Pancreas (tissue), 10 donors: ENCODE results near the gene HHATL. TPM values are rescaled to one million over a fixed set of nuclear protein-coding genes. Genes with fewer than 3 reads are reported as not detected.
A peak's percentile ranks its signal among the peaks of the same experiment; 100 is the strongest.

Source experiments
- ATAC-seq, 4 donors: fragments of 200-7000 bp; cut with Tn5 transposase; one replicate each; pipeline versions ENCODE4 v1.8.0 to v1.9.1; 2020; ENCODE audit warnings: mild to moderate bottlenecking in 4 of 4, moderate library complexity in 4 of 4
- DNase-seq, 6 donors: peaks; one replicate each; pipeline ENCODE4 v3.0.0-alpha.2; 2020
- FAIRE-seq: peaks from 2 replicates; lab custom pipeline; 2012; peaks lifted over from hg19 to GRCh38; lab: Jason Lieb, UNC
- H3K27ac ChIP-seq, 4 donors: fragments of 200-600 bp; sonication (generic); 1 replicate in 3 of 4; 2 replicates in 1 of 4; pipeline versions ENCODE4 v1.5.0 to v1.8.0; 2020
- H3K27me3 ChIP-seq, 4 donors: fragments of 200-600 bp; one replicate each; pipeline ENCODE4 v1.8.0; 2021
- H3K36me3 ChIP-seq, 3 donors: fragments of 200-600 bp; sonication (generic) in 1 of 3; one replicate each; pipeline versions ENCODE4 v1.5.0 to v1.8.0; 2020 to 2021
- H3K4me1 ChIP-seq, 3 donors: fragments of 200-600 bp; one replicate each; pipeline ENCODE4 v1.8.0; 2021
- H3K4me3 ChIP-seq, 4 donors: fragments of 200-600 bp; sonication (generic) in 2 of 4; one replicate each; pipeline versions ENCODE4 v1.5.0 to v1.8.0; 2020 to 2021
- H3K9me3 ChIP-seq, 4 donors: fragments of 200-600 bp; one replicate each; pipeline ENCODE4 v1.8.0; 2021
- WGBS, 2 donors: extraction: QIAGEN DNeasy Blood & Tissue Kit; methylation state at CpG; one replicate each; pipeline ENCODE4 v1.1.7; 2013; 5-methylcytosine and 5-hydroxymethylcytosine counted together
- intact Hi-C, 3 donors: fragments of 100-400 bp; cut with DNase I; formaldehyde crosslinking; loops; one replicate each; pipeline versions ENCODE4 v1.11.1 to v1.14.2; 2022
- polyA plus RNA-seq, 2 donors: library from polyadenylated mRNA; stranded (reverse); fragments of 200-250 nt; gene quantifications; one replicate each; pipeline ENCODE4 v1.2.3, GENCODE V29; 2013
- total RNA-seq, 6 donors: library from RNA; stranded (reverse); fragmentation: NEBNext Ultra II Directional in 4 of 6; extraction: Animal tissue kit (Norgen Biotek cat#: 25700) in 4 of 6; gene quantifications; one replicate each; pipeline versions ENCODE4 v1.2.1 to v1.2.4, GENCODE V29; 2021 to 2023
- TF ChIP-seq, protein P1 (sequence below), 4 donors: fragments of 200-600 bp; sonication (generic) in 3 of 4; IDR thresholded peaks; one replicate each; pipeline versions ENCODE4 v1.5.0 to v1.8.0; 2021; ENCODE audit warnings: antibody characterized with exemption in 4 of 4
- donor health status: healthy with polysubstance abuse.
- donor health status: DM: no; HTN: no; CAD: no; lungs with moderate emphysema.
- donor health status: DM: no; HTN: no; CAD: no.
- donor health status: control.
- donor health status: control.
- donor health status: Bipolar disorder and iron deficiency.
- donor health status: DM: yes; HTN: yes; CAD: no.
- donor health status: DM: no; HTN: no; CAD: no.
- donor health status: DM: no; HTN: no; CAD: no.
- donor health status: DM: yes; HTN: yes; CAD: no.

HHATL gene
- total and polyA plus RNA-seq, 8 donors, result 0.42 to 17.8 (median 2.4) TPM; not detected in 1

DNA sequence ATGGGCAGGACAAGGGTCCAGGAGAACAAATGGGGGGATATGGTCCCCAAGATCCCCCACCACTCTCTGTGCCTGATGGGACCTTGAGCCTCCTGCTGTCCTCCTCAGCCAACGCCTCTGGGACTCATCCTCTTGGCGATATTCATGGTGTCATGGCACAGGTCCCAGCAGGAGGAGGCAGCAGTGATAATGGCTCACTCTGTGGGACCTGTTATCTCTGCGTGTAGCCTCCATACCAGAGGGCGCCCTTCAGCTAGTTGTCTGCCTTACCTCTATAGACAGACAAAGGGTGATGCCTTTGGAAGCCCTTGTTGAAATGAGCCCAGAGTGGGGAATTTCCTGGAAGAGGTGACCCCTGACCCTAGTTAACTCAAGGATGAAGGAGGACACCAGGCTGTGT, 41.7 kb downstream of the HHATL start:
- no peak for ATAC-seq
- peaks cover 0 to 5% (median 0%) of the 10 kb centered on the region in 3 donors for H3K36me3 ChIP-seq
- TF ChIP-seq, protein P1, sequence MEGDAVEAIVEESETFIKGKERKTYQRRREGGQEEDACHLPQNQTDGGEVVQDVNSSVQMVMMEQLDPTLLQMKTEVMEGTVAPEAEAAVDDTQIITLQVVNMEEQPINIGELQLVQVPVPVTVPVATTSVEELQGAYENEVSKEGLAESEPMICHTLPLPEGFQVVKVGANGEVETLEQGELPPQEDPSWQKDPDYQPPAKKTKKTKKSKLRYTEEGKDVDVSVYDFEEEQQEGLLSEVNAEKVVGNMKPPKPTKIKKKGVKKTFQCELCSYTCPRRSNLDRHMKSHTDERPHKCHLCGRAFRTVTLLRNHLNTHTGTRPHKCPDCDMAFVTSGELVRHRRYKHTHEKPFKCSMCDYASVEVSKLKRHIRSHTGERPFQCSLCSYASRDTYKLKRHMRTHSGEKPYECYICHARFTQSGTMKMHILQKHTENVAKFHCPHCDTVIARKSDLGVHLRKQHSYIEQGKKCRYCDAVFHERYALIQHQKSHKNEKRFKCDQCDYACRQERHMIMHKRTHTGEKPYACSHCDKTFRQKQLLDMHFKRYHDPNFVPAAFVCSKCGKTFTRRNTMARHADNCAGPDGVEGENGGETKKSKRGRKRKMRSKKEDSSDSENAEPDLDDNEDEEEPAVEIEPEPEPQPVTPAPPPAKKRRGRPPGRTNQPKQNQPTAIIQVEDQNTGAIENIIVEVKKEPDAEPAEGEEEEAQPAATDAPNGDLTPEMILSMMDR (IDR thresholded peaks at IDR 0.05), result no peak
- no peak overlapping the region for H3K4me3 ChIP-seq
- H3K27me3 ChIP-seq, result no peaks in the 10 kb centered on the region
- H3K27ac ChIP-seq, result no peak overlapping the region
- WGBS, 2 donors, result 78 to 81% methylated on average over 4 of the region's 4 CpGs
- H3K4me1 ChIP-seq, result no peaks in the 10 kb centered on the region
- DNase-seq, result peak in 1 of 6 donors; percentile 8
- intact Hi-C loops, result no loop called here
- H3K9me3 ChIP-seq, result no peaks in the 10 kb centered on the region
- FAIRE-seq, result no peak

DNA sequence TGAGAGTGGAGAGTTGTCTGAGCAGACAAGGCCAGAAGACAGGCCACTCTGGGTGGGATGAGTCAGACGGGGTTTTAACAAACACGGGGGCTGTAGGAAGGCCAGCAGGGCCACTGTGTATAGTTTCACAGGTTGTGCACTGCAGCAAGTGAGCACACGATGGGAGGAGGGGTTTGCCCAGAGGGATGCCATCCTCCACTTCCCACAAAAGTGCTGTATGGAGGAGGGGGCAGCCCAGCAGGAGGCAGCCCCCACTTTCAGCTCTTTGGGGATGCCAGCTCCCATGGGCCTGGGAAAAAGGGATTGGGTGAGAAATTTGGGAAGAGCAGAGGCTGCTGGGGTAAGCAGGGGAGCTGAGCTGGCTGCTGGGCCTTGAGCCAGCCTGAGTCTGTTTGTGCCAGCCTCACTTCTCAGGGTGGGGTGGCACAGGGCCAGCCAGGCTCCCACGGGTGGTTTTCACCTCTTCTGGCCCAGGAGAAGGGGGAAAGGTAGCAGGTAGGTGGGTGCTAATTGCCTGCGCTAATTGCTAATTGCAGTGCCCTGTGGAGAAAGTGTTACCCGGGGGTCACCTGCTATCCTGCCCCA, 42.4 kb downstream of the HHATL start:
- H3K27me3 ChIP-seq, result no peaks in the 10 kb centered on the region
- 53 to 57% methylated on average over 6 of the region's 6 CpGs for WGBS, 2 donors
- H3K27ac ChIP-seq, result no peak overlapping the region
- peaks cover 0 to 5% (median 0%) of the 10 kb centered on the region in 3 donors for H3K36me3 ChIP-seq
- no peak for FAIRE-seq
- intact Hi-C loops, result no loop called here
- TF ChIP-seq, protein P1 (IDR thresholded peaks at IDR 0.05), result no peak
- H3K4me1 ChIP-seq, result peaks cover 0 to under 1% (median 0%) of the 10 kb centered on the region in 3 donors
- peak in 1 of 6 donors; percentile 63 for DNase-seq
- H3K4me3 ChIP-seq, result no peak overlapping the region
- no peaks in the 10 kb centered on the region for H3K9me3 ChIP-seq
- no peak for ATAC-seq

DNA sequence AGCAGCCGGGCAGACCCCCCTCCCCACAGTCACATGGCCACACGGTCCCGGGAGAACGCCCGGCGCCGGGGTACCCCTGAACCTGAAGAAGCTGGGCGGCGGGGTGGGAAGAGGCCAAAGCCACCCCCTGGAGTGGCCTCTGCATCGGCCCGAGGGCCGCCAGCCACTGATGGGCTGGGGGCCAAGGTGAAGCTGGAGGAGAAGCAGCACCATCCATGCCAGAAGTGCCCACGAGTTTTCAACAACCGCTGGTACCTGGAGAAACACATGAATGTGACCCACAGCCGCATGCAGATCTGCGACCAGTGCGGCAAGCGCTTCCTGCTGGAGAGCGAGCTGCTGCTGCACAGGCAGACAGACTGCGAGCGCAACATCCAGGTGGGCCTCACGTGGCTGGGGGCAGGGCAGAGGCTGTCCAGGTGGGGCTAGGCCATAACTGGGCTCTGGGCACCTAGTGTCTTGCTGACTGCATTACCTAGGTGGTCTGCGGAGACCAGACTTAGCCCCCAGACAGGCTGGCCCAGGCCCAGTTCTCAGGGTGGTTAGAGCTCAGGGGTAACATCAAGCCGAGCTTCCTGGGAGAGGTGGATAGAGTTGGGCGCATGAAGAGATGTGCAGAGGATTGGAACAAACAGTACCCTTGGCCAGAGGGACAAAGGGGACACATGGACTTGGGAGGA, 43.0 kb downstream of the HHATL start:
- peaks cover 0 to 5% (median 0%) of the 10 kb centered on the region in 3 donors for H3K36me3 ChIP-seq
- H3K4me3 ChIP-seq, result no peak overlapping the region
- DNase-seq, result peak in 2 of 6 donors; percentile 40 to 69
- no peak for ATAC-seq
- no peak for FAIRE-seq
- no peaks in the 10 kb centered on the region for H3K27me3 ChIP-seq
- H3K27ac ChIP-seq, result no peak overlapping the region
- no peaks in the 10 kb centered on the region for H3K9me3 ChIP-seq
- peaks cover 0 to 3% (median 0%) of the 10 kb centered on the region in 3 donors for H3K4me1 ChIP-seq
- TF ChIP-seq, protein P1 (IDR thresholded peaks at IDR 0.05), result no peak
- 79 to 82% methylated on average over 25 of the region's 25 CpGs for WGBS, 2 donors
- intact Hi-C loops, result no loop called here

DNA sequence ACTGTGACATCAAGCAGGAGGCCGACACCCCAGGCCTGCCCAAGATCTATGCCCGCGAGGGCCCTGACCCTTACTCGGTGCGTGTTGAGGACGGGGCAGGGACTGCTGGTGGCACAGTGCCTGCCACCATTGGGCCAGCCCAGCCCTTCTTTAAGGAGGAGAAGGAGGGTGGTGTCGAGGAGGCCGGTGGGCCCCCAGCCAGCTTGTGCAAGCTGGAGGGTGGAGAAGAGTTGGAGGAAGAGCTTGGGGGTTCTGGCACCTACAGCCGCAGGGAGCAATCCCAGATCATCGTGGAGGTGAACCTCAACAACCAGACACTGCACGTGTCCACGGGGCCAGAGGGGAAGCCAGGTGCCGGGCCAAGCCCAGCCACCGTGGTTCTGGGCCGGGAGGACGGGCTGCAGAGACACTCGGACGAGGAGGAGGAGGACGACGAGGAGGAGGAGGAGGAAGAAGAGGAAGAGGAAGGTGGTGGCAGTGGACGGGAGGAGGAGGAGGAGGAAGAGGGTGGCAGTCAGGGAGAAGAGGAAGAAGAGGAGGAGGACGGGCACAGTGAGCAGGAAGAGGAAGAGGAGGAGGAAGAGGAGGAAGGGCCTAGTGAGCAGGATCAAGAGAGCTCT, 43.7 kb downstream of the HHATL start:
- TF ChIP-seq, protein P1 (IDR thresholded peaks at IDR 0.05), result no peak
- H3K9me3 ChIP-seq, result no peaks in the 10 kb centered on the region
- WGBS, 2 donors, result 85 to 90% methylated on average over 22 of the region's 22 CpGs
- intact Hi-C loops, result no loop called here
- H3K36me3 ChIP-seq, result peaks cover 0 to 5% (median 0%) of the 10 kb centered on the region in 3 donors
- FAIRE-seq (no peak), ATAC-seq (no peak), DNase-seq (peak in 1 of 6 donors; percentile 71)
- H3K4me1 ChIP-seq, result peaks cover 0 to 3% (median 0%) of the 10 kb centered on the region in 3 donors
- H3K27me3 ChIP-seq, result no peaks in the 10 kb centered on the region
- H3K4me3 ChIP-seq, result no peak overlapping the region
- no peak overlapping the region for H3K27ac ChIP-seq
